Subcutaneous adipose tissue (tissue), 4 donors: Measurements from ENCODE around the gene CFAP45. TPM values are rescaled to one million over a fixed set of nuclear protein-coding genes. Genes with fewer than 3 reads are reported as not detected.

Experiments used
- CTCF ChIP-seq: fragments of 450-650 bp; IDR thresholded peaks from one replicate; pipeline ENCODE4 v1.5.1; 2016; ENCODE audit warnings: low read depth, mild to moderate bottlenecking, control low read depth, antibody characterized with exemption, moderate library complexity
- total RNA-seq, 4 donors: library from RNA; depleted of rRNA; stranded (reverse); fragments of >200 nt; gene quantifications; one replicate each; pipeline ENCODE4 v1.1.0, GENCODE V29; 2016

Gene CFAP45
- total RNA-seq, 4 donors from 2014 or later: 0.85 to 1.3 TPM; not detected in 2

DNA sequence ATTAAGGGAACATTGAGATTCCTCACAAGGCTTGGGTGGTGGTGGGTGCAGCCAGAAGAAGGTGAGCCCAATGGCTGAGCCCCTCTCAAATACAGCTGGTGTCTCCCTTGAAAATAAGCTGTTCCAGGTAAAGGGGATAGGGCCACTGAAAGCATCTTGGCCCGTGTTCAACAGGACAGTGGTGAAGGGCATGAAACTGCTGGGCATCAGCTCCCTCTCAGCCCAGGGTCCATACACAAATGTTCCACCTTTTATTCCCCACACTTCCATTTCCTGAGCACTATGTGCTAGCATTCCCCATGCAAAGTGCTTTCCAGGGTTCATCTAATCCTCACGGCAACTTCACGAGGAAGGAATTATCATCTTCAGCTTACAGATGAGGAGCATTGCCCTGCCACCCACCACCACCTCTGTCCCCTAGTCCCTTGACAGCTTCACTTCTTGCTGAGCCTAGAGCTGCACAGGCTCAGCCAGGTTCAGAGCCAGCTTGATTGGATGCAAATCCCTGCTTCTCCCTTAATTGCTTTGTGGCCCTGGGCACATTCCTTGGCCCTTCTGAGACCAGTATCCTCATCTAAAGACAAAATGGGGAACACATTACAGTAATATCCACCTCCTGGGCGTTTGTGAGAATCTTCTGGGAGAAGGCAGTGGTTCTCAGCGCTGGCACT is 15.7 kb upstream of the CFAP45 start:
- TF ChIP-seq CTCF: no peak

GRCh38 chr1:159914252-159915018 is 14.5 kb upstream of the CFAP45 start:
- TF ChIP-seq CTCF: no peak

GRCh38 chr1:159913451-159914192 is 13.7 kb upstream of the CFAP45 start:
- TF ChIP-seq CTCF: no peak

DNA sequence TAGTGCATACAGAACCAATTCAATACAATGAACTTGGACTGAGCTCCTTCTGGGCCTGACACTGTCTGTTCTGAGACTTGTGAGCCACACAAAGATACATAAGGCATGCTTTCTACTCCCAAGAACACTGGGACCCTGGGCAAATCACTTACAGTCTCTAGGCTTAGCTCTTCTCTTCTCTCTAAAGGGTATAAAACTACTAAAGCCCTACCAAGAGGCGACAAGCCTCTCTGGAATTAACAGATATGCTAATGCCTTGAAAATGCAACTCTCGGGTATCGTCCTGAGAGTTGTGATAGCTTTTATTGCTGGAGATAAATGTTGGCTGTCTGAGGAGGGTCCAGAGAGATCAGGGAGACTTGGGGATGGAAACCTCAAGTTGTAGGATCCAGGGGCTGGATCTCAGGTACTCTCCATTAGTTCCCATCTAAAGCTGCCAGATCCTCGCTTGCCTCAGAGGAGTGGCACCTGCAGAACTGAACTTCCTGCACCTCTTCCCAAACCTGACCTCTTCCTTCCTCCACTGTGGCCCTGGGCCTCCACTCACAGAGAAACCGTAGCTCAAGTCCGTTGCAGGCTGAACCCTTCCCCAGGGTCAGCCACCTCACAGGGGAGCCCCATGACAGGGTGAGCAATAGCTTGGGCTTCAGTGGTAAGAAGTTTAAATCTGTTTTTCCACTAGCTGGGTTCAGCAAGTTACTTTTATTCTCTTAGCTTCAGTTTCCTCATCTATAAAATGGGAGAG is 11.5 kb upstream of the CFAP45 start:
- TF ChIP-seq CTCF: no peak

DNA sequence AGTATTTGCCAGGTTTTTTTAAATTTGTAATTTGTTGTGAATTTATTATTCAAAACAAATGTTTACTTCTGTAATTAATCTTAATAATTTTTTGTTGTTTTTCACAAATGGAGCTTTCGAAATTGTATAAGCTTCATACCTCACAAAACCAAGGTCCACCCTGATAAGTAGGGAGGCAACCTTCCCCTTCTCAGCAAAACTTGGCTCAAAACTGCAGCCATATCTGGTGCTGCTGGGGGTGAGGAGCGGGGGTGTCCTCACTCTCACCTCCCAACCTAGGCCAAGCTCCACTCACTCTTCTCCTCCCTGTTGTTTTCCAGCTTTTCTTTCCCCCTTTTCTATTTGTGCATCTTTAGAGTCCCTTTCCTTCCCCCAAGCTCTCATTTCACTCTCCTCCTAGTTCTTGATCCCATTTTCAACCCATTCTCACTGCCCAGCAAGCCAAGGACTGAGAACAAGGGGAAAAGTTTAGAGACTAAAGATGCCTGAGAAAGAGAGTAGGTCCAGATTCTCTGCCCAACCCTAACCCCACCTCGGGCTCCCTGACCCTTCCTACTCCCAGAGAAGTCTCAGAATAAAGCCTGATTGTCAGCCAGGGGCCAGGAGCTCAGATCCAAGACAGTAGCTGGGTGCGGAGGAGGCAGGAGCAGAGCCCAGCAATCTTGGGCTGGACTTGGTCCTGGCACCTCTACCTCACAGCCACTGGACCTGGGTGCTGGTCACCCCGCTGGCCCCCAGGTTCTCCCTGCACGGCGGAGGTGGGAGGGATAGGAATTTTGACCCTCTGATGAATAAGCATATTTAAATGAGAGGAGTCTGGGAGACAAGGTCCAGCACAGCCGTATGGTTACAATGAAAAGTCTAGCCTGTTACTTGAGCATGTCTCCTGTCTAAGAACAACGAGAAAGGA is 8.3 kb upstream of the CFAP45 start:
- TF ChIP-seq CTCF: no peak

DNA sequence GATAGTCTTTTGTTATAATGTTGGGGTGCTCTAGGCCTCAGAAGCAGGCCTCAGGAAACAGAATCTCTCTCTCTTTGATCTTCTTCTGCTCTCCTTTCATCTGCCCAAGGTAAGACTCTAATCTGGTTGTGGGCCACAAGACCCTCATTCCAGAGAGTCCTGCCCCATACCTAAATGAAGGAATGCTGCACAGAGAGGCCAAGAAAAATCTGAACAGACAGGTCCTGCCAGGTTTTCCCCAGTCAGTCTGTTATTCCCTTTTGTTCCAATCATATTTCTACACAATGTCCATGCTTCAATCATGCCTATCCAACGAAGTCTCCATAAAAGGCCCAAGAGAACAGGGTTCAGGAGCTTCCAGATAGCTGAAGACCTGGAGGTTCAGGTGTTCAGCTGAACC is 7.0 kb upstream of the CFAP45 start:
- TF ChIP-seq CTCF: no peak
